Dermis blood vessel endothelial cell (primary cell): ENCODE measurements around the gene TAS2R41. TPM values are rescaled to one million over a fixed set of nuclear protein-coding genes. Genes with fewer than 3 reads are reported as not detected.
A peak's percentile ranks its signal among the peaks of the same experiment; 100 is the strongest.

Experiments
- DNase-seq: peaks from one replicate; pipeline ENCODE4 v3.0.0; 2010
- total RNA-seq: library from RNA; depleted of rRNA; stranded (reverse); fragments of >200 nt; gene quantifications from 2 replicates; pipeline ENCODE4 v1.2.3, GENCODE V29; 2014

Gene TAS2R41
- total RNA-seq, 1 donor from 2014 or later, result not detected

DNA sequence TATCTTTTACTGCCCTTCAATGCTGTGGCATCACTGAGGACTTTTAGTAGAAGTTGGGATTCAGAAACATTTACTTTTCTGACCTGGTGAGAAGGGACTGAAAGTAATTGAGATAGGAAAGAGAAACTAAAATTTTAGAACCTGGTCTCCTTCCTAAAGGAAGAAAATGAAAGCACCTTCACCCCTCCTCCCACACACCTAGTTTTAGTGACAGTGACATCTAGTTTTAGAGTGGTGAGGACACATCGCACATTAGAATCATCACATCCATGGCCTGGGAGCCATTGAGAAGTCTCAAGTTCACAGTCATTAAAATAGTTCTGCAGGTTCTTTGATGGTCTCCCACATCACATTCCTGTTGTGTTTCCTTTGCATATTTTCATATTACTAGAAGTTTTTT is 16.1 kb downstream of the TAS2R41 start:
- DNase-seq, result peak; percentile 33

DNA sequence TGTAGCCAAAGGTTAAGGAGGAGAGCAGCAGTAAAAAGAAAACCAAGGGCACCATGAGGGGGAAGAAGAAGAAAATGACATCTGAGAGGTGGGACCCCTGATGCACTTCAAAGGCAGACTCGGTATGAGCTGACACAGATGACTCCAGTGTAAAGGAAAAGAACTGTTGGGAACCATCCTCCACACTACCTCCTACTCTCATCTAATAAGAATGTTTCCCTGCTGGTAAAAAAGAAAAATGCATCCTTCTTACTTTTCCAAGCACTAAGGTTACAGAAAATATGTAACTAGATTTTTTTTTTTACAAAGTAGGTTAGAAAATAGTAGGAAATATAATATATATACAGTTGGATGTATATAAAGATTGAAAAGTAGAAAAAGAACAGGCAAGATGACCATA is 16.9 kb downstream of the TAS2R41 start:
- peak; percentile 38 for DNase-seq

GRCh38 chr7:143495851-143496250 is 18.2 kb downstream of the TAS2R41 start:
- no peak for DNase-seq

GRCh38 chr7:143496263-143496662 is 18.6 kb downstream of the TAS2R41 start:
- DNase-seq, result peak; percentile 24

DNA sequence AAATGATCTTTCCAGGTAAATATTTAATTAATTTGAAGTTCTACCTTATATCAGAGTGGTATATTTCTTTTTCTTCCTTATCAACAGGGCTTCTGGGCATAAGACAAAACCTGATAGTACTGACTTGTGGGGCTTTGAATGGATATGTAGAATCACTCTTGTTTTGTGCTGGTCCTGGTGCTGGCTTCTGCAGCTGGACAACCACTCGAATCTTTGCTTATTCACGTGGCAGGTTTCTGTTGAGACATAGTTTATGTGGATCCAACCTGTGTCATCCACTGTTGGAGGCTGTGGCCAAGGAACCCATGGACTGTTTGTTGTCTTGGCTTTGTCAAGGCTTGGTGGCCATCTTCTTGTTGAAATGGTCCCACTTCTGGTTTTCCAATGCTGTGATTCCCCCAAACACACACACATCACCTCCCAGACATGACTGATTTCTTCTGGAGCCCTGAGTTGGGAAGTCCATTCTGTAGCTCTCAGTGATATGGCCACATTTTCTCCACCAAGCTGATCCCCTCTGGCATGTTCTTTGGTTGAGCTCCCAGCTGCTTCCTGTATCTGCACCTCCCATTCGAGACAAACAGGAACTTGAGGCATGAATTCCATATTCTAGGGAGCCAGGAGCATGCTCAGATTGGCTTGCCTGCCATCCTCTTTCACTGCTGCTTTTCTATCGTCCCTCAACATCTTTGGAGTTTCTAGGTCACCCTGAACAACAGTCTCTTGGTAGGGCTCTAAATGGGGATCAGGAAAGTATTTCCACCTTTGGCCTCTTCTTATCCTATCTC is 19.5 kb downstream of the TAS2R41 start:
- DNase-seq, result peak; percentile 80

GRCh38 chr7:143499246-143499645 is 21.6 kb downstream of the TAS2R41 start:
- peak; percentile 98 for DNase-seq

- DNase-seq, result peak; percentile 94
Measured at GRCh38 chr7:143499743-143500348, 22.2 kb downstream of the TAS2R41 start.

DNA sequence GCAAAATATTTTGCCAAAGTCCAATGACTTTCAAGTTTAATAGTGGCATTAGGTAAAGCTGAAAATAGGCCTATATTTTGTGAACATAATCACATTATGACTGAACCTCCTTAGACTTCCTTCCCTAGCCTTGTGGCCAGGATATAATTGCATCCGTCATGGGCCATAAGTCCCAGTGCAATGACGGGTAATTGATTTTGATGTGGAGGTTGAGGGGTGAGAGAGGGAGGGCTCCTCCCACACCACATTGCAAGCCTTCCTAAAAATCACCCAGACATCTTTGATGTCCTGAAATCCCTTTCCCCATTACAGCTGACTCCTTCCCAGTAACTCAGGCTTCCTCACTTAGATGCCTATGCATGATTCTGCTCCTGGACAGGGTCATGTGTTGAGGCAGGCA is 25.6 kb downstream of the TAS2R41 start:
- no peak for DNase-seq

DNA sequence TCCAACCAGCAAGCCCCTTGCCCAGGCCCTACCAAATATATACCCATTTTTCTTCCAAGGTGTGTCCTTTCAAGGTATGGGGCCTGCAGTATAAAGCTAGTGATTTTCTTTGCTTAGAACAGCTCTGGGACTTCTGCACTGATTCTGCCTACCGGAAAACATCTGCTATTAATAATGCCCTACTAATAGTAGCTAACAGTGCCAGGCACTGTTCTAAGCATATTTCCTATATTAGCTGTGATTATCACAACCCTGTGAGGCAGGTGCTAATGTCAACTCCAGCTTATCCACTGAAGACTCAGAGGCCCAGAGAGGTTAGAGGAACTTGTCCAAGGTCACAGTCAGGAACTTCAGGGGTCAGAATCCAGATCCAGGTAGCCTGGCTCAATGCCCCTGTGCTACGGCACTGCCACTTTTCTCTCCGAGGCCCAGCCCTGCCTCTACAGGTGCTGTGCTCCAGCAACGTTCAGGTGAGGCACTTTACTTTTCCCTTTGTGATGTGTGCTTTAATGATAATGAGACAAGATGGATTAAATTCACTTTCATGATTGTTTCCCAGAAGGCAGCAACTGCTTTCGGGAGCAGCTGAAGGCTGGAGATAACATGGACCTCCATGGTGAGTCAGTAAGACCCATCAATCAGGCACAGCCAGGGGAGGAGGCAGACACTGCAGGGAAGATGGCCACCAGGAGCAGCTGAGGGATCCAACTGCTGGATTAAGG is 26.7 kb downstream of the TAS2R41 start:
- peak; percentile 34 for DNase-seq

DNA sequence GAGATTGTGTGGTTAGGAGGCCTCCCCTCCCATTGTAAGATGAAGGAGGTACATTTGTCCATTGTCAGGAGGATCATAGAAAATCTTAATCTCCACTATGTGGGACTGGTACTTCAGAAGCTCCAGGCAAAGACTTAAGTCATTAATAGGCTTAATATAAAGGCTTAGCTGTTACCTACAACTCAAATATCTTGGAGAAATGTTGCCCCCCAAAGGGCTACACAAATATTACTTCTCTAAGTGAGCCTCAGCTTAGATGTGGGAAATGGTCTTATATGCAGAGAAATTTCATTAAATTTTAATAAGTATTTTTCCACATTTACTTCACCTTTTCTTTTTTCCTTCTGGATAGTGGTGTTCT is 27.2 kb downstream of the TAS2R41 start:
- DNase-seq, result peak; percentile 68

- DNase-seq, result peak; percentile 43
Measured at GRCh38 chr7:143505838-143506237, 28.2 kb downstream of the TAS2R41 start.

- no peak for DNase-seq
Measured at GRCh38 chr7:143507094-143507518, 29.4 kb downstream of the TAS2R41 start.

DNA sequence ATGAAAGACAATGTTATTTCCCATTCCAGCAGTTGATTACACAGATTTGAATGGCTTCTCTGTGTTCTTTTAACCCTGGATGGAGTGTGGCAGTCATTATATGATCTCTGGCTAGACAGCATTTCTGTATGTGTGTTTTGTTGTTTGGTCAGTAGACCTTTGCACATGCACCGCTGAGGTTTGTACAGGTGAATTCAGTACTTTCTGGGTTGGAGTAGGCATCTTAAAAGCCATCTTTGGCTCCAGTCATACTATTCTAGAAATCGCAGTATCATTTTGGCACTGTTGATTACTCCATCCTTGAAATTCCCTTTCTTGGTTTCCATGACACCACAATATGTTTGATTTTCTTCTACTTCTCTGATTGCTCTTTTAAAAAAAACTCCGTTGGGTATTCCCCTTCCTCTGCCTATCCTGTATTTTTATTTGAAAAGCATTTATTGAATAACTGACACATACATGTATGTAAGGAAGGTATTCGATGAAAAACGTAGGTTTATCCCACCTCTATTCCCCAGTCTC is 29.9 kb downstream of the TAS2R41 start:
- DNase-seq, result no peak

DNA sequence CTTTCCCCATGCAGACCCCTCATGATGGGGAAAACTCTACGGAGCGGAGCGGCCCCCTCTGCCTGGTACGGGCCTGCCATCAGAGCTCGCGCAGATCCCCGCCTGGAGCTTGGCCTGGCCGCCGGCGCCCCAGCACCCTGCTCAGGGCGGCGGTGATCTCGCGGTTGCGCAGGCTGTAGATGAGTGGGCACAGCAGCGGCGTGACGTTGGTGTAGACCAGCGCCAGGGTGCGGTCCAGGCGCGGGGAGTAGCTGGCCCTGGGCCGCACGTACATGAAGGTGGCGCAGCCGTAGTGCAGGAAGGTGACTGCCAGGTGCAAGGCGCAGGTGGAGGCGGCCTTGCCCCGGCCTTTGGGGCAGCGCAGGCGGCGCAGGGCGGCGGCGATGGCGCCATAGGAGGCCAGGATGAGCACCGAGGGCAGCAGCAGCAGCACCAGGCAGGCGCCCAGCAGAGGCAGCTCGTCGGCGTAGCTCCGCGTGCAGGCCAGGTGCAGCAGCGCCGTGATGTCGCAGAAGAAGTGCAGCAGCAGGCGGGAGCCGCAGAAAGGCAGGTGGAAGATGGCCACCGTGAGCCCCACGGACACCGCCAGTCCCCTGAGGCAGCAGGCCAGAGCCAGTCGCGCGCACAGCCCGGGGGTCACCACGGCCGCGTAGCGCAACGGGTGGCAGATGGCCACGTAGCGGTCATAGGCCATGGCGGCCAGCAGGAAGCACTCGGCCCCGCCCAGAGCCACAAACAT is 33.4 kb downstream of the TAS2R41 start:
- DNase-seq, result no peak

DNA sequence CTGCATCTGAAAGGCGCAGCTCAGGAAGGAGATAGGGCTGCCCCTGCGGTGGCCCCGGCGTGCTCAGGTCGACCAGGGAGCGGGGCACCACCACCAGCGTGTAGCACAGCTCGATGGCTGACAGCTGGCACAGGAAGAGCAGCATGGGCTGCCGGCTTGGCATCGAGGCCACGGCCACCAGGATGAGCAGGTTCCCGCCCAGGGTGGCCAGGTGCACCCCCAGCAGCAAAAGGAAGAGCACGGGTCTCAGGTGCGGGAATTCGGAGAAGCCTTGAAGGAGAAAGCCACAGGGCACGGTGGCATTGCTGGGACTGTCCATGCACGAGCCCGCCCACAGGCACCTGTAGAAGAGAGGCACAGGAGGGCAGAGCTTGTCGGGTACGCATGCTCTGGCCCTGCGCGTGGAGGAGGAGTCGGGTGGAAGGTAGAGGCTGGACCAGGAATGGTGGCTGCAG is 33.9 kb downstream of the TAS2R41 start:
- no peak for DNase-seq

DNA sequence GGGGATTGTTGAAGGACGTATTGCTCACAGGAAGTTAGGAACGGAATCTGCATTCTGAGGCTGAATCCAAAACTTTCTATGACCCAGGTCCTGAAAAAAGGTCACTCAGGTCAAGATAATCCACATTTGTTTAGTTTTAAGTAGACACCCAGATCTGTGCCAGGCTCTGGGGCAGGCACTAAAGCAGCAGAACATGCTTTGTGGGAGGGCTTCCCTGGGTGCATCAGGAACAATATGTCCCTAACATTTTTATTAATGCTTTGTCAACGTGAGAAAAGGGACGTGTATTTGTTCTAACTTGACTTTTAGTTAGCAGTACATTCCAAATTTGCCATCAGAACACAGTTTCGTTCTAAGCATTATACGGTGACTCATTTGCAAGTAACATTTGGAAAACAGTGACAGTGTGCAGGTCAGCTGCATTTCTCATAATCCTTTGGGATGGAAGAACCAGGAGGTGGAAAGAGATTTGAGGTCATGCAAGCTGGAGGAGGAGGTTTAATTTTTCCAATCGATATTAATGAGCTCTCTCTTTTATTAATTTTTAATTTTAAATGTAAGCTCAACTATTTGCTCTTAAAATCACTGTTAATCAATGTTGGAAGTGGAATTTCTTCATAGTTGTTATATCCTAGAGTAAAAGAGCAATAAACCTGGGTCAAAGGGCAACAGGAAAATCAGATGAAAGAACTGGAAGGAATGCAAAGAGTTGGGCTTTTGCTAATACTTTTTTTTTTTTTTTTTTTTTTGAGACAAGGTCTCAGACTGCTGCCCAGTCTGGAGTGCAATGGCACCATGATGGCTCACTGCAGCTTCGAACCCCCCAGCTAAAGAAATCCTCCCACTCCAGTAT is 35.0 kb downstream of the TAS2R41 start:
- DNase-seq, result no peak

DNA sequence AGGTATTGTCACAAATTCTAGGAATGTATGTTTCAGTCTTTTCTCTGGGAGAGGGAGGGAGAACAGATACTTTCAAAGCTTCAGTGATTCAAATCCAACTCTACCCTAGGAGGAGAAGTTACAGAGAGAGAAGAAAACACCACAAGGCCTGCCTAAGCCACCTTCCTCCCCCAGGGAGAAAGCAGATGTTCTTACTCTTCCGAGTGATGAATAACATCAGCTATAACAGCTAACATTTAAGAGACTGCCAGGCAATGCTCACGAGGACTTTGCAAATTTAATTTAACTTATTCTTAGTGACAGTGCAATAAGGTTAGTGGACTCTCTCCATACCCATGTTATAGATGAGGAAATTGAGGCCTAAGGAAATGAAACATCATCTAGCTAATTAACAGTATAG is 36.8 kb downstream of the TAS2R41 start:
- DNase-seq, result no peak

DNA sequence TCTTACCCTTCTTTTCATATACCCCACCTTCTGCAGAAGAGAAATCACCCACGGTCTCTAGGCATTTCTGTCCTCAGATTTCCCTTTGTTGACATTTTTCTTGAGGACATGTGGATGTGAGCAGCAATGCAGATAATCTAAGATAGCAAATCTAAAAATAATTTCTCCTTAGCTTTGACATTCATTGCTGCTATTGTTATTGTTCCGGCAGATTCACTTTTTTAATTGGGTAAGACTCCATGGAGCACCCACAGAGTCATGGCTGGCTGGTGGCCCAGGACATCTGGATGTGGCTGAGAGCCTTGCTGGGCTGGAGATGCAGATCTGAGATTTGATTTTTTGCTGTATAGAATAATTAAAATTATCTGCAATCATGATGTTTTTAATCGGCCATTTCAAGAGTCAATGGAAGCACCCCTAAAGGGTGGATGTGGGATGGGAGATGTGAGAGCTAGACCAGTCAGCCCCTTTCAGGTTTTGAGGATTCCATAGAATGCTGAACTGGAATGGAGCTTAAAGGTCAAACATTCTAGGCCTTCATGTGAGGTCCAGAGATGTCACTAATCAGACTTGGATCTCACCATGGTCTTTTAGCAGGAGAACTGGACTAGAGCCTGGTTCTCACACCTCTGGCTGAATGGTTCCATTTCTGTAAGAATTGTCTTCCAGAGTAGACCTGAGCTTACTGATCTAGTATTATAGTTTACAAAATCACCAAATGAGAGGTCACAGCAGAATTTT is 37.5 kb downstream of the TAS2R41 start:
- no peak for DNase-seq

- DNase-seq, result no peak
Measured at GRCh38 chr7:143516981-143517380, 39.3 kb downstream of the TAS2R41 start.

GRCh38 chr7:143518521-143518920 is 40.8 kb downstream of the TAS2R41 start:
- DNase-seq, result no peak

DNA sequence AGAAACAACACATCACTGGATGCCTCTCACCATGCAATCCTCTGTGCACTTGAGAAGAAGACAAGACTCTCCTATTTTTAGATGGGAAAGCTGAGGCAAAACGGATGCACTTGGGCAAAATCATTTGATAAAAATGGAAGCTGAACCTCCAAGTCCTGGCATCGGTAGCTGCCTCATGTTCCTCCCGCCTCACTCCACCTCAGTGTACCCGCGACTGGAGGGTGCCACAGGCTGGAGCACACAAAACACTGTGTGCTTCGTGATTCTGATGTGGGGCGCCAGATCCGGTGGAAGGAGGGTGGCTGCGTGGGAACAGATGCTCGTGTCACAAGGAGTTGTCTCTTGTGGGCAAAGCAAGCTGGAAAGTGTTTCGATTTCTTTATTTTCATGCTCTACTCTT is 41.3 kb downstream of the TAS2R41 start:
- no peak for DNase-seq
